Measurements from ENCODE around the gene TPD52L2. TPM values are rescaled to one million over a fixed set of nuclear protein-coding genes. Genes with fewer than 3 reads are reported as not detected.
A peak's percentile ranks its signal among the peaks of the same experiment; 100 is the strongest.

TPD52L2 gene
- total and polyA plus RNA-seq, 2 donors (not counting 1 experiment from before 2014, with no cell fraction given), result 39.9 to 41.3 TPM

DNA sequence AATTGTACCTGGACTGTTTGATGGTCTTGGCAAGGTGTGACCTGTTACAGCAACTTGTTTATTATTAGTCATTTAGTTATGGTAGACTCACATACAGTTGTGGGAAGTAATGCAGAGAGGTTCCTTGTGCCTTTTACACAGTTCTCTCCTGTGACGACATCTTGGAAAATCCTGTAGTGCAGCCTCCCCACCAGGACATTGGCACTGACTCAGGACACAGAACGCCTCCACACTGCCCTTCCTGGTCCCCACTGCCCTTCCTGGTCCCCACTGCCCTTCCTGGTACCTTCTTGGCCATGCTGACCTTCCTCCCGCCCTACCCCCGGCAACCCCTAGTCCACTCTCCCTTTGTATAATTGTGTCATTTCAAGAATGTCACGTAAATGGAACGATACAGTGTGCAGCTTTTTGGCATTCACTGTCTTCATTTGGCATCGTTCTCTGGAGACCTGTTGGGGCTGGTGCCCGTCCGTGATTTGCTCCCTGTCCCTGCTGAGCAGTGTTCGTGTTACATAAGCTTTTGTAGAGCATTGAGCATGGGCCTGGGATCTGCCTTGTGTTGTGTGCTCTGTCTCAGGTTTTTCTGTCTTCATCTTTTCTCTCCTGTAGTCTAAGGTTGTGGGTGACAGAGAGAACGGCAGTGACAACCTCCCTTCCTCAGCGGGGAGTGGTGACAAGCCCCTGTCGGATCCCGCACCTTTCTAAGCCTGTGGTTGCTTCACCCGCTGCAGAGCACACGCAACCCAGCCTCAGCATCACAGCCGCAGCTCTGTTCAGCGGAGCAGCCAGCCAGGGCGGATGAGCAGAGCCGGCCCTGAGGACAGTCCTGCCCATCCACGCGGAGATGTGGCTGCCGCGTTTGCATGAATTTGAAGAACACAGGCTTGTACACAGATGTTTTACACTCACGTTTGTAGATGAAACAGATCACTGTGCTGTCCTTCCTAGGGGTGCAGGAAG, 24.5 kb downstream of the TPD52L2 start:
- Mint-ChIP-seq H3K4me1 (peaks cover 5% of the 10 kb centered on the region), H3K4me3 (no peak overlapping the region), H3K9me3 (ENCODE audit: insufficient read depth) (no peaks in the 10 kb centered on the region), H3K27ac (peak overlapping the region; percentile 32), H3K27me3 (no peaks in the 10 kb centered on the region)
- Histone ChIP-seq H2AFZ (ENCODE audit: insufficient read depth, low read depth, low read length, poor library complexity, severe bottlenecking) (no peak overlapping the region), H3K36me3 (replicated peaks in 1 of 2; ENCODE audit: control extremely low read depth in 1 of 2, control insufficient read depth in 1 of 2, extremely low read depth in 1 of 2, insufficient read depth in 2 of 2, low read length in 1 of 2) (peaks cover 5 to 42% of the 10 kb centered on the region in 2 experiments), H3K79me2 (ENCODE audit: control insufficient read depth, insufficient read depth, low read length) (peaks cover 18% of the 10 kb centered on the region), H3K9me3 (ENCODE audit: control extremely low read depth in 1 of 3, control insufficient read depth in 2 of 3, insufficient read depth in 1 of 3, low read length in 2 of 3) (no peaks in the 10 kb centered on the region), H3K4me3 (ENCODE audit: control extremely low read depth in 1 of 5, extremely low read depth in 1 of 5, insufficient read depth in 1 of 5, low read depth in 2 of 5, low read length in 4 of 5) (no peak overlapping the region), H3K27ac (ENCODE audit: low read length in 2 of 2) (no peak overlapping the region), H3K9ac (ENCODE audit: low read length) (no peak overlapping the region), H3K4me2 (replicated peaks; ENCODE audit: low read depth, low read length, poor library complexity, severe bottlenecking) (no peak overlapping the region), H3K27me3 (replicated peaks in 1 of 4; ENCODE audit: control extremely low read depth in 1 of 4, control insufficient read depth in 3 of 4, insufficient read depth in 4 of 4, low read length in 3 of 4) (no peaks in the 10 kb centered on the region), H4K20me1 (ENCODE audit: control insufficient read depth, insufficient read depth, low read length, poor library complexity, severe bottlenecking) (peaks cover 24% of the 10 kb centered on the region), H3K4me1 (ENCODE audit: control insufficient read depth in 2 of 2, insufficient read depth in 2 of 2, low read length in 2 of 2) (peaks cover 3 to 5% of the 10 kb centered on the region in 2 donors)
- ATAC-seq (ENCODE audit: low read depth), result no peak
- ChIA-PET POLR2A (no interaction called here), CTCF (no interaction called here)
- whole genome bisulfite sequencing (ENCODE audit: insufficient coverage), result 98% methylated on average over 23 of the region's 25 CpGs
- intact Hi-C loops (cut with micrococcal nuclease), result loop anchor here (10.0 kb wide), 1 partner anchor 935 kb away; the partner anchor contains the start of gene SLC17A9
- no peak for TF ChIP-seq EZH2 (IDR thresholded peaks at IDR 0.05; ENCODE audit: borderline replicate concordance, insufficient read depth, low read depth, low read length, poor library complexity, severe bottlenecking)
- TF ChIP-seq, protein P1, sequence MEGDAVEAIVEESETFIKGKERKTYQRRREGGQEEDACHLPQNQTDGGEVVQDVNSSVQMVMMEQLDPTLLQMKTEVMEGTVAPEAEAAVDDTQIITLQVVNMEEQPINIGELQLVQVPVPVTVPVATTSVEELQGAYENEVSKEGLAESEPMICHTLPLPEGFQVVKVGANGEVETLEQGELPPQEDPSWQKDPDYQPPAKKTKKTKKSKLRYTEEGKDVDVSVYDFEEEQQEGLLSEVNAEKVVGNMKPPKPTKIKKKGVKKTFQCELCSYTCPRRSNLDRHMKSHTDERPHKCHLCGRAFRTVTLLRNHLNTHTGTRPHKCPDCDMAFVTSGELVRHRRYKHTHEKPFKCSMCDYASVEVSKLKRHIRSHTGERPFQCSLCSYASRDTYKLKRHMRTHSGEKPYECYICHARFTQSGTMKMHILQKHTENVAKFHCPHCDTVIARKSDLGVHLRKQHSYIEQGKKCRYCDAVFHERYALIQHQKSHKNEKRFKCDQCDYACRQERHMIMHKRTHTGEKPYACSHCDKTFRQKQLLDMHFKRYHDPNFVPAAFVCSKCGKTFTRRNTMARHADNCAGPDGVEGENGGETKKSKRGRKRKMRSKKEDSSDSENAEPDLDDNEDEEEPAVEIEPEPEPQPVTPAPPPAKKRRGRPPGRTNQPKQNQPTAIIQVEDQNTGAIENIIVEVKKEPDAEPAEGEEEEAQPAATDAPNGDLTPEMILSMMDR (IDR thresholded peaks at IDR 0.05), result no peak
- DNase-seq, result no peak

DNA sequence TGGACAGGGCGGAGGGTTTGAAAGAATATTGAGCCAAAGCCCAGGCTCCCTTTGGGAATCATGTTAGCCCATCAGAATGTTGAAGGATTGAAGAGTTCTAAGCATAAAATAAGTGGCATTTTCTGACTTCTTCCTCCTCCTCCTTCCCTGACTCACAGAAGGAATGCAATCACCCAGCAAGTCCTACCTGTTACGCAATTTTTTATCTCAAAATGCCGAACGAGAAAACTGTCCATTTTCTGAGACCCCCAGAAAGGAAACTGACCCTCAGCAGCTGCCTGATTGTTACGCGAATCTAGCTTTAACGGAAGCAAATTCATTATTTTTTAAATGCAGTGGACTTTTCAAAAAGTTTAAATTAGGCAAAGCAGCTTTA, 25.1 kb downstream of the TPD52L2 start:
- Mint-ChIP-seq H3K27me3 (no peaks in the 10 kb centered on the region), H3K9me3 (ENCODE audit: insufficient read depth) (no peaks in the 10 kb centered on the region), H3K27ac (no peak overlapping the region), H3K4me1 (peaks cover 6% of the 10 kb centered on the region), H3K4me3 (no peak overlapping the region)
- no peak overlapping the region for H2AFZ ChIP-seq (ENCODE audit: insufficient read depth, low read depth, low read length, poor library complexity, severe bottlenecking)
- no peaks in the 10 kb centered on the region for H3K9me3 ChIP-seq (ENCODE audit: control extremely low read depth in 1 of 3, control insufficient read depth in 2 of 3, insufficient read depth in 1 of 3, low read length in 2 of 3)
- H3K9ac ChIP-seq (ENCODE audit: low read length), result no peak overlapping the region
- peaks cover 17% of the 10 kb centered on the region for H4K20me1 ChIP-seq (ENCODE audit: control insufficient read depth, insufficient read depth, low read length, poor library complexity, severe bottlenecking)
- peaks cover 3 to 35% of the 10 kb centered on the region in 2 experiments for H3K36me3 ChIP-seq (replicated peaks in 1 of 2; ENCODE audit: control extremely low read depth in 1 of 2, control insufficient read depth in 1 of 2, extremely low read depth in 1 of 2, insufficient read depth in 2 of 2, low read length in 1 of 2)
- peaks cover 3 to 7% of the 10 kb centered on the region in 2 donors for H3K4me1 ChIP-seq (ENCODE audit: control insufficient read depth in 2 of 2, insufficient read depth in 2 of 2, low read length in 2 of 2)
- H3K4me3 ChIP-seq (ENCODE audit: control extremely low read depth in 1 of 5, extremely low read depth in 1 of 5, insufficient read depth in 1 of 5, low read depth in 2 of 5, low read length in 4 of 5), result no peak overlapping the region
- H3K27ac ChIP-seq (ENCODE audit: low read length in 2 of 2), result no peak overlapping the region
- no peak for TF ChIP-seq EZH2 (IDR thresholded peaks at IDR 0.05; ENCODE audit: borderline replicate concordance, insufficient read depth, low read depth, low read length, poor library complexity, severe bottlenecking)
- TF ChIP-seq, protein P1 (IDR thresholded peaks at IDR 0.05), result no peak
- DNase-seq (no peak), ATAC-seq (ENCODE audit: low read depth) (no peak)
- WGBS (ENCODE audit: insufficient coverage), result 96% methylated on average over 3 of the region's 7 CpGs
- H3K27me3 ChIP-seq (replicated peaks in 1 of 4; ENCODE audit: control extremely low read depth in 1 of 4, control insufficient read depth in 3 of 4, insufficient read depth in 4 of 4, low read length in 3 of 4), result no peaks in the 10 kb centered on the region
- ChIA-PET CTCF (no interaction called here), POLR2A (no interaction called here)
- H3K79me2 ChIP-seq (ENCODE audit: control insufficient read depth, insufficient read depth, low read length), result peaks cover 12% of the 10 kb centered on the region
- intact Hi-C loops (cut with micrococcal nuclease), result loop anchor here (10.0 kb wide), 1 partner anchor 935 kb away; the partner anchor contains the start of gene SLC17A9
- no peak overlapping the region for H3K4me2 ChIP-seq (replicated peaks; ENCODE audit: low read depth, low read length, poor library complexity, severe bottlenecking)
